Activated T-cell treated with anti-CD3 and anti-CD28 coated beads, Interleukin-2, amount 50 U/mL, for 1 hour (primary cell): ENCODE data around the gene ASH1L.
A peak's percentile ranks its signal among the peaks of the same experiment; 100 is the strongest.
"Not testable (repeated sequence)": the region's sequence is repeated elsewhere in the genome, so short reads cannot be mapped to it uniquely, and the experiment has no call there.

ENCODE experiments used
- DNase-seq: peaks from one replicate; pipeline ENCODE4 v3.0.0-alpha.2; 2020

The ASH1L gene

GRCh38 chr1:155562581-155563376 is at the start of gene ASH1L:
TSS of gene ASH1L (minus strand) at chr1:155562803. CDS start at chr1:155521519, 41,284 bp downstream.
- peak; percentile 95 for DNase-seq

DNA sequence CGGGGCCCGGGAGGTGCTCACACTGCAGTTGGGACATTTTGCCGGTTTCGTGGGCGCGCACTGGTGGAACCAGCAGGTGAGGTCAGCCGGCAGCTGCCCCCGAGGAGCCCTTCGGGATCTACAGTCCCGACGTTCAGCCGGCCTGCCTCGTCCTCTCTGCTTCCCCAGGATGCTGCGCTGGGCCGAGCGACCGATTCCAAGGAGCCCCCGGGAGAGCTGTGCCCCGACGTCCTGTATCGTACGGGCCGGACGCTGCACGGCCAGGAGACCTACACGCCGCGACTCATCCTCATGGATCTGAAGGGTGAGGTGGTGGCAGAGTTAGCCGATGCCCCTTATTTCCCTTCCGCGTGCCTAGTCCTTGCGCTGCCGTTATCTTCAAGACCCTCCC is 47.6 kb upstream of the ASH1L start:
- DNase-seq = not testable (repeated sequence)

DNA sequence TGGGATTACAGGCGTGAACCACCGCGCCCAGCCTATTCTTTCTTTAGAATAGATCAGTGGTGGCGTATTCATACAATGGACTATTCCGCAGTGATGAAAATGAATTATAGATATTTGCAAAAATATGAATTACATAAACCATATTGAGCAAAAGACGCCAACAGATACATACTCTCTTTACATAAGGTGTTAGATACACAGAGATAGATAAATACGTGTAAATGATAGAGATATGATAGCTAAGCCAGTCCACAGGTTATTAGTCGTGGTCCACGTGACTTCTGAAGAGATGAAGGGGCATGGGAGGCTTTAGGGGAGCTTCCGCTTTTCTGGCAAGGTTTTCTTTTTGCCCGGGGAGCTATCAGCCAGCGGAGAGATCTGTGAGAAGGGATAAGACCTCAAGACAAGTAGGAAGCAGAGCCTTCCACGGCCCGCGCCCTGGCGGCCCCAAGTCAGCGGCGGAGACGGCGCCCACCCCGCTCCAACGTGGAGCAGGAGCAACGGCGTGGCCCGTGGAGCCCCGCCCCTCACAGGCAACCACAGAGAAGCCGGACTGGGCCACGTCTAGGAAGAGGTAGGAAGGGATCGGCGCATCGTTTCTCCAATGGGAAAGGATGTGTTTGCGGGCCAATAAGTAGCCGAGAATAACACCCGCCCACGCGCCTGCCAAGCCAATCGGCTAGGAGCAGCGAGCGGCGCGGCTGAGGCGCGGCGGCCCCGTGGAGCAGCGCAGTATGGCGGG is 47.1 kb upstream of the ASH1L start, which contains the start of gene MSTO1:
Gene MSTO1 (plus strand): TSS at position 704 of the 742 bp plus-strand sequence. CDS start 31 bp downstream, at position 735.
- DNase-seq = peak; percentile 88

GRCh38 chr1:155608888-155609225 is 46.3 kb upstream of the ASH1L start:
- DNase-seq = no peak

DNA sequence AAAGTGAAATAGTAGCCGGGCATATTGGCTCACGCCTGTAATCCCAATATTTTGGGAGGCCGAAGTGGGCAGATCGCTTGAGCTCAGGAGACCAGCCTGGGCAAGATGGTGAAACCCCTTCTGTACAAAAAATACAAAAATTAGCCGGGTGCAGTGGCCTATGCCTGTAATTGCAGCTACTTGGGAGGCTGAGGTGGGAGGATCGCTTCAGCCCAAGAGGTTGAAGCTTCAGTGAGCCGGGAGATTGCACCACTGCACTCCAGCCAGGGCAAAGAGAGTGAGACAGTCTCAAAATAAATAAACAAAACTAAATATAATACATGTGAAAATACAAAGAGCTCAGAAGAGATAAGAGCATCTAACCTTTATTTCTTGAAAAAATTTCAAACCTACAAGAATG is 45.1 kb upstream of the ASH1L start:
- DNase-seq = no peak

DNA sequence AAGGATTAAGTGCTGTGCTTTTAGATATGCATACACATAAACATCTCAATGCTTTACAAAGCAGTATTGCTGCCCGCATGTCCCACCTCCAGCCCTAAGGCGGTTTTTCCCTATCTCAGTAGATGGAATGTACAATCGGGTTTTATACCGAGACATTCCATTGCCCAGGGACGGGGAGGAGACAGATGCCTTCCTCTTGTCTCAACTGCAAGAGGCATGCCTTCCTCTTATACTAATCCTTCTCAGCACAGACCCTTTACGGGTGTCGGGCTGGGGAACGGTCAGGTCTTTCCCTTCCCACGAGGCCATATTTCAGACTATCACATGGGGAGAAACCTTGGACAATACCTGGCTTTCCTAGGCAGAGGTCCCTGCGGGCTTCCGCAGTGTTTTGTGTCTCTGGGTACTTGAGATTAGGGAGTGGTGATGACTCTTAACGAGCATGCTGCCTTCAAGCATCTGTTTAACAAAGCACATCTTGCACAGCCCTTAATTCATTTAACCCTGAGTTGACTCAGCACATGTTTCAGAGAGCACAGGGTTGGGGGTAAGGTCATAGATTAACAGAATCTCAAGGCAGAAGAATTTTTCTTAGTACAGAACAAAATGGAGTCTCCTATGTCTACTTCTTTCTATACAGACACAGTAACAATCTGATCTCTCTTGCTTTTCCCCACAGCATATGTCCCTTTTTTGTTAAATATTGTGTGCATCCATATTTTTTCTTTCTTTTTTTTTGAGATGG is 37.4 kb upstream of the ASH1L start:
- DNase-seq = not testable (repeated sequence)

DNA sequence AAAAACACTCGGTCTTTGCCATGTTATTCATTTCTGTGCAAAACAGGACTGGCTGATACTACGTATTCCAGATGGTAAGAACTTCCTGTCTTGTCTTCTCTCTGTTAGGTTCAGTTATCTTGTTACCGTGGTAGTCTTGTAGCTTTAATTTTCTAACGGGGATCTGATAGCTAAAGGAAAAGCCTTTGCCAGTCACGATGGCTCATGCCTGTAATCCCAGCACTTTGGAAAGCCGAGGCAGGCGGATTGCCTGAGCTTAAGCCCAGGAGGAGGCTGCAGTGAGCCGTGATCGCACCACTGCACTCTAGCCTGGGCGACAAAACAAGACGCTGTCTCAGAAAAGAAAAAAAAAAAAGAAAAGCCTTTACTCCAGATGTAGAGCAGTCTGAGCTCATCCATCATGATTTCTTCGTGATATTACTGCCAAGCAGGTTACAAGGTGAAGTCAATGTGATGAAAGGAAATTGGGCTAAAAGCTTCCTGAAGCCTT is 36.3 kb upstream of the ASH1L start:
- peak; percentile 31 for DNase-seq

DNA sequence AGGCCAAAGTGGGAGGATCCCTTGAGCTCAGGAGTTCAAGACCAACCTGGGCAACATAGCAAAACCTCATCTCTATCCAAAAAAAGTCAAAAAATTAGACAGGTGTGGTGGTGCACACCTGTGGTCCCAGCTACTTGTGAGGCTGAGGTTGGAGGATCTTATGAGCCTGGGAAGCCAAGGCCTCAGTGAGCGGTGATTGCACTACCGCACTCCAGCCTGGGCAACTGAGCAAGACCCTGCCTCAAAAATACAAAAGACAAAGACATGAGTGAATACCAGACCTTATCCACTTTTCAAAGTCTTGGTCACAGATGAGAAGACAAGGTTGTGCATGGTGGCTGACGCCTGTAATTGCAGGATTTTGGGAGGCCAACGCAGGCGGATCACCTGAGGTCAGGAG is 34.3 kb upstream of the ASH1L start:
- DNase-seq = no peak

- DNase-seq = not testable (repeated sequence)
Observed at GRCh38 chr1:155595877-155596474, 33.4 kb upstream of the ASH1L start.

DNA sequence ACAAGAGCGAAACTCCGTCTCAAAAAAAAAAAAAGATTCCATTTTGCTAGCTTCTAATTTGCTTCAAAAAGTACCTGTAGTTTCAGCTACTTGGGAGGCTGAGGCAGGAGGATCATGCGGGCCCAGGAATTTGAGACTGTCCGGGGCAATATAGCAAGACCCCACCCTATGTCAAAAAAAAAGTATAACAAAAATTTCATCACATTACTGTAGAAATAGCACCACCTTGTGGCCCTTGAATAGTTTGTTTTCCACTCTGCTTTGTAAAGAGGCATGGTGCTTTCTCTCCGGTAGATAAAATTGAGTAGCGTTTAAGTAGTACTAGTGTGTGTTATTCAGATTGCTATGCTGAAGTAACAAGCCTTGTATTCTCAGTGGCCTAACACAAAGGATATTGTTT is 29.2 kb upstream of the ASH1L start:
- DNase-seq = no peak

DNA sequence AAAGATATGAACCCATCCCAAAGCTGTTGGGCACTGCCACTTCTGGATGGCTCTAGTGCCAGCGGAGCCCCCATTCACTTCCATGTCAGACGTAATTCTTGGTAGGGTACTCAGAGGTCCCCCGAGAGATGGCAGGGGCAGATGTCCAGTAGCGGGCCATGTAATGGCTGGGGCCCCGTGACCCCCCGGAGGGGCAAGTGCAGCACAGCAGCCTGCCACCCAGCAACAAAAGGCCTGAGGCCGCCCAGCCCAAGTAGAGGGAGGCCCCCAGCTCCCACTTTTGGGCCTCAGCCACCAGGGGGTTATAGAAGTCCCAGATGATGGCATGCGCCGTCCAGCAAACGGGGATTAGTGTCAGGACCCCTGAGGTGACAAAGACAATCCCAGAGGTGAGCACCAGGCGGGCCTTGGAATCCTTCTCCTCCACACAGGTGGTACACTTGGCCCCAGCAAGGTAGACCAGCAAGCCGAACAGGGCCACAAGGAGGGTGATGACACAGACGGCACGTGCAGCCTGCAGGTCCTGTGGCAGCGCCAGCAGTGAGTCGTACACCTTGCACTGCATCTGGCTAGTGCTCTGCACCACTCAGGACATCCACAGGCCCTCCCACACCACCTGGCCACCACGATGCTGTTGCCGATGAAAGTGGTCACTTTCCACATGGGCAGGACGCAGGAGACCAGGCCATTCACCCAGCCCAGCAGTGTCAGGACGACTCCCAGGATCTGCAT is 28.1 kb upstream of the ASH1L start:
- not testable (repeated sequence) for DNase-seq

- DNase-seq = not testable (repeated sequence)
Observed at GRCh38 chr1:155589282-155589681, 26.7 kb upstream of the ASH1L start.

DNA sequence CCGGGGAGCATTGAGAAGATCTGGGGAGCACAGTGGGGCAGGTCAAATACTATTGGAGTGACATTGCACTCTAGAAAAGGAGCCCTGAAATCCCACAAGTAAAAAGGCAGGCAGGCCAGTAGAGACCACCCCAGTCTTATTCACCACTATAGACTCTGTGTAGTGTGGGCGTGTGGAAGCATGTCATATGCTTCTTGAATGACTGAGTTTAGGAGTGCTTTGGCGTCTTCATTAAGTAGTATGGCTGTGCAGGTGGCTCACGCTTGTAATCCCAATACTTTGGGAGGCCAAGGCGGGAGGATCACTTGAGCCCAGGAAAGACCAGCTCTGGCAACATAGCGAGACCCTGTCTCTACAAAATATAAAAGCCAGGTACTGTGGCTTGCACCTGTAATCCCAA is 21.2 kb upstream of the ASH1L start:
- DNase-seq = not testable (repeated sequence)

DNA sequence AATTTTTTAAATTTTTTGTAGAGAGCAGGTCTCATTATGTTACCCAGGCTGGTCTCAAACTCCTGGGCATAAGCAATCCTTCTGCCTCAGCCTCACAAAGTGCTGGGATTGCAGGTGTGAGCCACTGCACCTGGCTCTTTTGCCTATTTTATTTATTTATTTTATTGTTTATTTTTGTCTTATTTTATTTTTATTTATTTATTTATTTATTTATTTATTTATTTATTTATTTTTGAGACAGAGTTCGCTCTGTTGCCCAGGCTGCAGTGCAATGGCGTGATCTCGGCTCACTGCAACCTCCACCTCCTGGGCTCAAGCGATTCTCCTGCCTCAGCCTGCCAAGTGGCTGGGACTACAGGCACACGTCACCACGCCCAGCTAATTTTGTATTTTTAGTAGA is 13.0 kb upstream of the ASH1L start:
- DNase-seq = not testable (repeated sequence)

DNA sequence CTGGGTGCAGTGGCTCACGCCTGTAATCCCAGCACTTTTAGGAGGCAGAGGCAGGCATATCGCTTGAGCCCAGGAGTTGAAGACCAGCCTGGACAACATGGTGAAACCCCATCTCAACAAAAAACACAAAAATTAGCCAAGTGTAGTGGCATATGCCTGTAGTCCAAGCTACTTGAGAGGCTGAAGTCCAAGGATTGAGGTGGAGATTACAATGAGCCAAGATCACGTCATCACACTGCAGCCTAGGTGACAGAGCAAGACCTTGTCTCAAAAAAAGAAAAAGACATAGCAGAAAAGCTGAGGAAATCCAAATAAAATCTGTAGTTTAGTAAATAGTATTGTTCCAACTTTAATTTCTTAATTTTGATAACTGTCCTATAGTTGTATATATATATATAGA is 11.5 kb upstream of the ASH1L start:
- DNase-seq = no peak

DNA sequence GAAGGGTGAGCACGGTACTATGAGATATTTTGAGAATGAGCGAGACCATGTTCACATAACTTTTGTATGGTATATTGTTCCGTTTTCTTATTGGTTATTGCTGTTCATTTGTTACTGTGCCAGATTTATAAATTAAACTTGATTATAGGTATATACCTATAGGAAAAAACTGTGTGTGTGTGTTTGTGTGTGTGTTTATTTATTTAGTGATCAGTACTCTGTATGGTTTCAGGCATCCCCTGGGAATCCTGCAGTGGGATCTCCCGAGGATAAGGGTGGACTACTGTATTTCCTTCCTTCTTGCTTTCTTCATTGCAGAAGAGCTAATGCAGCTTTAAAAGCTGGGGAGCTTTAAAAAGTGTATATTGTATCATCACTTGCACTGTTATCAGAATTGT is 8.0 kb upstream of the ASH1L start:
- no peak for DNase-seq

DNA sequence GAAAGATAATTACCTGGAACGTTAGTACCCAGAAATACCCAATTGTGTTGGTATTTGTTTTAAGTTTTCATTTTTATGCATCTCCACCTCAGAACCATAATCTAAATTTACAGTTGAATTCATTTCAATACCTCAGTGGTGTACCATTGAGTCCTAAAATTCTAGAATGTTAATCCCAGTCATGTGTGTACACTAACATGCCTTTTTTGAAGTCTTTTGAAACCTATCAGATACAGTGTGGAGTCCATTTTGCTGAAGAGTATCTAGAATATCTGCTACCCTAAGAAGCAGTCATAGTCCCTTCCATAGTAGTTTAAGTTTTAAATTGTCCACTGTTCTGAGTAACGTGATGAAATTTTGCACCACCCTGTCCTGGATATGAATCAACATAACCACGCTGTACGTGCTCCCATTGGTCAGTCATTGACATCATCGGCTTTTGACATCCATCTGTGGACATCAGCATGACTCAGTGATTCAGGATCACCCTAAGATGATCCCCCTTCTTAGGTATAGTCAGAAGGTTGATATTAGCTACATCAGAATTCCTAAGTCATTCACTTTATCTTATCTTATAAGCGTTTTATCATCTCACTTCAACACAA is 7.5 kb upstream of the ASH1L start:
- no peak for DNase-seq

DNA sequence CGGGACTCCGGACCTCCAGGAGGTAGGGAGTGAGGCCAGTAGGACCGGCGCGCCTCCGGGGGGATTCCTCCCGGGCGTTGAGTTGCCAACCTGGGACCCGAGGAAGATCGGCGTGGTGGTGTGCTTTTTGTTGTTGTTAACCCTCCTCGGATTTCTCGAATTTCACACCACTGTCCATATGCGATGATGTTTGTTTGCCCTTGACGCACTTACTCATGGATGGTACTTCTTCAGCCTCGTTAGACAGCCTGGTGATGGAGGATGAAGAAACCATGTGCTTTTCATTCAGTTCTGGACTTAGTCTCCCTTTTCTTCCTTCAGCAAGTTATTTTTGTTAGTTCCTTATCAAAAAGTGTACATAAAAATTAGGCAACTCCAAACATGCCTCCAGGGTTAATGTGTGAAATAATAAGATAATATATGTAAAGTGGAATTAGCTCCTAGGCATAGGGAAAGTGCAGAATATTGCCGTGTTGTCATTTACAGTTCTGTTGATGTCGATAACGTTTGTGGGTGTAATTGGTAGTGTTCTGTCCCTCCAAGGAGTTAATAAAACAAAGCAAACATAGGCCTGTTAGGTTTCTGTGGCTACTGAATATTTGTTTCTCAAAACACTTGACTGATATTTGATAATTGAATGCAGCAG is 897 bp upstream of the ASH1L start:
- DNase-seq = not testable (repeated sequence)

DNA sequence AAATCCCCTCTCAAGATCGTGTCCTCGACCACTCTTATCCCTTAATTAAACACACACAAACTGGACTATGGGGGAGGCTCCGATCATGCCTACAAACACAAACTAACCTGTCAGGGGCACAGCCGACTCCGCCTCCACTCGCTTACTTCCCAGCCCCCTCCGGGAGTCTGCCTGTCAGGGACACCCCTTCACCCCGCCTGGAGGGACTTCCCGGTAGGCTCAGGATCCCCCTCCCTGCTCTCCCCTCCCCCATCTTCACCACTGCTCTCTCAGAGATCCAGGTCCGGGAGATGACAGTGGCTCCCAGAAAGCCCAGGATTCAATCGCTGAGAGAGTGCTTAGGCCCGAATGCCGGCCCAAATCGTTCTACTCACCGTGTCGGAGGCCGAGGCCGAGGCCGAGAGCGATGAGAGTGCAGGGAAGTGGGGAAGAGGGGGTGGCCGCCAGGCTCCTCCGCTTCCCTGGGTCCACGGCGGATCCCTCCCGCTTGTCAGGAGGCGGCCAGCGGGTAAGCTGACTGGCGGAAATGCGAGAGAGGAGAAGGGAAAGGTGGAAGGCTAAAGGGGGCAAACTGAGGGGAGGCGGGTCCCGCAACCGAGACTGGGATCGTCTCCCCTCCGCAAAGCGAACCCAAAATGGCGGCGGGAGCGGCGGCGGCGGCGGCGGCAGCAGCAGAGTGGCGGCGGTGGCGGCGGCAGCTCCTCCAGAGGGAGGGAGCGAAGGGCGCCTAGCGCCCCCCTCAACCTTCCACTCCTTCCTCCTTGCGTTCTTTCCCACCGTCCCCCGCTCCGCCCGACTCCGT is 623 bp downstream of the ASH1L start:
- peak; percentile 72 for DNase-seq

DNA sequence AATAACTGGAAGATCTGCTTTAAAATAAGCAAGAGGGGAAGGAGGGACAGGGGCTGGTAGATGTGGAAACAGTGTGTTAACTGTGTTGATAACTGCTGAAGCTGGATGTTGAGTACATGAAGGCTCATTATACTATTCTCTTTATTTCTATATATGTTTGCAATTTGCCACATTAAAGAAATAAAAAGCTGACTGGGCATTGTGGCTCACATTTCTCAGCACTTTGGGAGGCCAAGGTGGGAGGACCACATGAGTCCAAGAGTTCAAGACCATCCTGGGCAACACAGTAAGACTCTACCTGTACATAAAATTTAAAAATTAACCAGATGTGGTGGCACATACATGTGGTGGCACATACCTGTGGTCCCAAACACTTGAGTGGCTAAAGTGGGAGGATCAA is 6.7 kb downstream of the ASH1L start:
- no peak for DNase-seq
